Neural cell (in vitro differentiated cells): ENCODE measurements around the gene GSDME.

ENCODE experiments used
- EP300 ChIP-seq: fragments of 450-650 bp; conservative IDR thresholded peaks from 2 replicates; pipeline ENCODE4 v1.6.1; 2014; ENCODE audit warnings: antibody characterized with exemption, mild to moderate bottlenecking, moderate library complexity; ENCODE audit not compliant: poor library complexity, severe bottlenecking
- EZH2 ChIP-seq: fragments of 200-600, 300-800 bp; shearing (Covaris generic), sonication (generic); IDR thresholded peaks from 2 replicates; pipeline ENCODE4 v1.6.1; 2014; ENCODE audit warnings: antibody characterized with exemption, low read length, borderline replicate concordance, mild to moderate bottlenecking; ENCODE audit not compliant: insufficient read depth, poor library complexity, severe bottlenecking
- POLR2AphosphoS5 ChIP-seq: IDR thresholded peaks from 2 replicates; pipeline ENCODE4 v1.6.1; 2012
- RAD21 ChIP-seq: fragments of 450-650 bp; conservative IDR thresholded peaks from 2 replicates; pipeline ENCODE4 v1.6.1; 2014; ENCODE audit warnings: antibody characterized with exemption, mild to moderate bottlenecking, moderate library complexity
- REST ChIP-seq: IDR thresholded peaks from 2 replicates; pipeline ENCODE4 v1.6.1; 2012; ENCODE audit warnings: borderline replicate concordance
- SMC3 ChIP-seq: fragments of 450-650 bp; conservative IDR thresholded peaks from 2 replicates; pipeline ENCODE4 v1.6.1; 2014; ENCODE audit warnings: antibody characterized with exemption, mild to moderate bottlenecking, moderate library complexity; ENCODE audit not compliant: poor library complexity
- TAF1 ChIP-seq: IDR thresholded peaks from 2 replicates; pipeline ENCODE4 v1.6.1; 2012; ENCODE audit warnings: low read depth
- TF ChIP-seq, protein P1 (sequence below): fragments of 450-650 bp; IDR thresholded peaks from 2 replicates; pipeline ENCODE4 v1.5.1; 2014; ENCODE audit warnings: antibody characterized with exemption, mild to moderate bottlenecking, moderate library complexity; ENCODE audit not compliant: poor library complexity, severe bottlenecking

- TF ChIP-seq, protein P1, sequence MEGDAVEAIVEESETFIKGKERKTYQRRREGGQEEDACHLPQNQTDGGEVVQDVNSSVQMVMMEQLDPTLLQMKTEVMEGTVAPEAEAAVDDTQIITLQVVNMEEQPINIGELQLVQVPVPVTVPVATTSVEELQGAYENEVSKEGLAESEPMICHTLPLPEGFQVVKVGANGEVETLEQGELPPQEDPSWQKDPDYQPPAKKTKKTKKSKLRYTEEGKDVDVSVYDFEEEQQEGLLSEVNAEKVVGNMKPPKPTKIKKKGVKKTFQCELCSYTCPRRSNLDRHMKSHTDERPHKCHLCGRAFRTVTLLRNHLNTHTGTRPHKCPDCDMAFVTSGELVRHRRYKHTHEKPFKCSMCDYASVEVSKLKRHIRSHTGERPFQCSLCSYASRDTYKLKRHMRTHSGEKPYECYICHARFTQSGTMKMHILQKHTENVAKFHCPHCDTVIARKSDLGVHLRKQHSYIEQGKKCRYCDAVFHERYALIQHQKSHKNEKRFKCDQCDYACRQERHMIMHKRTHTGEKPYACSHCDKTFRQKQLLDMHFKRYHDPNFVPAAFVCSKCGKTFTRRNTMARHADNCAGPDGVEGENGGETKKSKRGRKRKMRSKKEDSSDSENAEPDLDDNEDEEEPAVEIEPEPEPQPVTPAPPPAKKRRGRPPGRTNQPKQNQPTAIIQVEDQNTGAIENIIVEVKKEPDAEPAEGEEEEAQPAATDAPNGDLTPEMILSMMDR: no peak
- TF ChIP-seq EZH2 (no peak), POLR2AphosphoS5 (no peak), EP300 (no peak), RAD21 (no peak), TAF1 (no peak), SMC3 (no peak), REST (no peak)
Measured at GRCh38 chr7:24781106-24781505, 23.8 kb upstream of the GSDME start.
